Epithelial cell of umbilical artery (primary cell): ENCODE results near the gene EXD1. TPM values are rescaled to one million over a fixed set of nuclear protein-coding genes. Genes with fewer than 3 reads are reported as not detected.

ENCODE experiments used
- total RNA-seq: library from RNA; depleted of rRNA; stranded (reverse); fragments of >200 nt; gene quantifications from 2 replicates; pipeline ENCODE4 v1.2.3, GENCODE V29; 2014

EXD1 gene, protein sequence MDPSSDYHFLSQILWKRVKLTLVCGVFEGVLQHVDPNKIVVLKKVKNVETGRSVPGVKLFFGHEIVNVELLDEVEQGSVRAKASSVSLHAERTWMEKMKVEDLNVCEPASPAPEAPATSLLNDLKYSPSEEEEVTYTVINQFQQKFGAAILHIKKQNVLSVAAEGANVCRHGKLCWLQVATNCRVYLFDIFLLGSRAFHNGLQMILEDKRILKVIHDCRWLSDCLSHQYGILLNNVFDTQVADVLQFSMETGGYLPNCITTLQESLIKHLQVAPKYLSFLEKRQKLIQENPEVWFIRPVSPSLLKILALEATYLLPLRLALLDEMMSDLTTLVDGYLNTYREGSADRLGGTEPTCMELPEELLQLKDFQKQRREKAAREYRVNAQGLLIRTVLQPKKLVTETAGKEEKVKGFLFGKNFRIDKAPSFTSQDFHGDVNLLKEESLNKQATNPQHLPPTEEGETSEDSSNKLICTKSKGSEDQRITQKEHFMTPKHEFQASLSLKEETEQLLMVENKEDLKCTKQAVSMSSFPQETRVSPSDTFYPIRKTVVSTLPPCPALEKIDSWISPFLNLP
- total RNA-seq = not detected in 2 replicates

DNA sequence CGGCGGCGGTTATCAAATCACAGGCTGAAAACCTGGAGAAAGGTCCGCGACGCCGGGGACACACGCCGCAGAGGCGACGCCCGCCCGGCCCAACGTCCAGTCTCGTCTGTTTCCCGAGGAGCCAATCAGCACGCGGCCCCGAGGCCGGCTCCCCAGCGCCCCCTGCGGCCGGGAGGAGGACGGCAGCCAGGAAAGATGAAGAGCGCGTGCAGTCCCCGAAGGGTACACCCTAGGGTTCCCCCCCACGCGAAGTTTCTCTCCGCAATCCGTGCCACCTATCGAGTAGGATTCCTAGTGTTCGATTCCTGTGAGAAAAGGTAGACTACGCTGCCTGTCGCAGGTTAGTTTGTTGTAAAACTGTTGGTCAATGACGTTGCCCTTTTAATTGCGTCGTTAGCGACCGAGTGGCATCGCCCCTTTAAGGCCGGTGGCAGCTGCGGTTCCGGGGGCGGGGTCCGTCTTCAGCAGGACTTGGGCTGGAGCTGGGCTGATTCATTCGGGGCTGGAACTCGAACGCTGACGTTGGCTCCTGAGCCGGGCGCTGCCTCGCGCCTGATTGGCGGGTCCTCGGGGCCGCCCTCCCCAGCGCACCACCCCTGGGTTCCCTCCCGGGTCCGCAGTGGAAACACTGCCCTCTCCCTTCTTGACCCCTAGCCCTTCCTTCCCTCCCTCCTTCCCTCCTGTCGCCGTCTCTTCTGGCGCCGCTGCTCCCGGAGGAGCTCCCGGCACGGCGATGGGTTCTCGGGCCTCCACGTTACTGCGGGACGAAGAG lies at the start of gene EXD1, which contains the start of gene CHP1:
Gene EXD1 (minus strand): TSS at position 108 of the 772 bp plus-strand sequence. CDS start 4,182 bp downstream, outside the sequence.
Gene CHP1 (plus strand): TSS at position 619 of the 772 bp plus-strand sequence. CDS start 115 bp downstream, at position 734.

Other genes starting within 250 kb of the EXD1 start
- gene INO80, start 114.5 kb downstream of the EXD1 start, total RNA-seq = 20.1 and 20.8 TPM in 2 replicates
- gene CHP1, start 511 bp upstream of the EXD1 start, total RNA-seq = 64.6 and 69.5 TPM in 2 replicates
- 9.7 and 12.2 TPM in 2 replicates for gene OIP5, start 101.8 kb upstream of the EXD1 start, total RNA-seq
- gene NUSAP1, start 102.1 kb upstream of the EXD1 start, total RNA-seq = 69.5 and 109 TPM in 2 replicates
- gene NDUFAF1, start 171.7 kb upstream of the EXD1 start, total RNA-seq = 34.4 and 39.7 TPM in 2 replicates
- gene RTF1, start 186.3 kb upstream of the EXD1 start, total RNA-seq = 12.2 and 14.6 TPM in 2 replicates